Stimulated activated CD4-positive, alpha-beta T cell treated with anti-CD3 and anti-CD28 coated beads, Interleukin-12 subunit alpha, Interleukin-12 subunit beta, amount 100 ng/mL, for 48 hours (primary cell): ENCODE data around the gene DRG1.
"Not testable (repeated sequence)": the region's sequence is repeated elsewhere in the genome, so short reads cannot be mapped to it uniquely, and the experiment has no call there.

Experiments
- DNase-seq, 3 donors: peaks; one replicate each; pipeline ENCODE4 v3.0.0-alpha.2; 2020; ENCODE audit warnings: low read depth in 2 of 3, low spot score in 1 of 3

DRG1 gene, protein sequence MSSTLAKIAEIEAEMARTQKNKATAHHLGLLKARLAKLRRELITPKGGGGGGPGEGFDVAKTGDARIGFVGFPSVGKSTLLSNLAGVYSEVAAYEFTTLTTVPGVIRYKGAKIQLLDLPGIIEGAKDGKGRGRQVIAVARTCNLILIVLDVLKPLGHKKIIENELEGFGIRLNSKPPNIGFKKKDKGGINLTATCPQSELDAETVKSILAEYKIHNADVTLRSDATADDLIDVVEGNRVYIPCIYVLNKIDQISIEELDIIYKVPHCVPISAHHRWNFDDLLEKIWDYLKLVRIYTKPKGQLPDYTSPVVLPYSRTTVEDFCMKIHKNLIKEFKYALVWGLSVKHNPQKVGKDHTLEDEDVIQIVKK

DNA sequence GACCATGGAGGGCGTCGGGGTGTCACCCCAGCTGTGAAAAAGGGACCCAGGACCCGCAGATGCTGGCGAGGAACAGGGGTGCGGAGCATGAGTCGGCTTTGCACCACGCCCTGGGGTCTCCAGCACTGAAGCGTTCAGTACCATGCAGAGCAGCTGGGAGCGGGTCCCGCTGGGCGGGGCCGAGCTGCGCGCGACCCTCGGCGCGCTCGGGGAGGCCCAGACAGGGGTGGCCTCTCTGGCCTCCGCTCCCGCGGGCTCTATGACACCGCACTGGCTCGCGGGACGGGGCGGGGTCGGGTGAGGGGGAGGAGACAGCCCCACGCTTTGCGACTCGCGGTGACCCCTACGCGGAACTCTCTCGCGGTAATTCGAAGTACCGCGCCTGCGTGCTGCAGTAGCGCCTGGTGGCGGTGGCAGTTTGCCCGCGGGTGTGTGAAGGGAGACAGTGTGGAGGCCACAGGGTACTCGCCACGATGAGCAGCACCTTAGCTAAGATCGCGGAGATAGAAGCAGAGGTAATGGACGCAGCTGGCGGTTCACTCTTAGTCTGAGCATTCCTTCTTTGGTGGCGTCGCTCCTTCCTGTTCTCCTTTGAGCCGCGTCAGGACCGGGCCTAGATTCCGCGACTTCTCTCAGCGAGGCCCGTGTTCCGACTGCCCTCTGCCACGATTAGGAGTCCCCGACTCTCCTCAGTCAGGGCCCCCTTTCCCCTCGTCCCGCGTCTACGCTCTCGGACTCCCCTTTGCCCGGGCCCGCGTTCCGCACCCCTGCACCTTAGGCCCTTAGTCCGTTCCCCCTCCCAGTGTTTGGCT lies at the start of gene DRG1:
Gene DRG1 (plus strand): TSS at position 394 of the 812 bp plus-strand sequence. CDS start 80 bp downstream, at position 474.
- DNase-seq, result peak; percentile 94 to 97 (median 96)

DNA sequence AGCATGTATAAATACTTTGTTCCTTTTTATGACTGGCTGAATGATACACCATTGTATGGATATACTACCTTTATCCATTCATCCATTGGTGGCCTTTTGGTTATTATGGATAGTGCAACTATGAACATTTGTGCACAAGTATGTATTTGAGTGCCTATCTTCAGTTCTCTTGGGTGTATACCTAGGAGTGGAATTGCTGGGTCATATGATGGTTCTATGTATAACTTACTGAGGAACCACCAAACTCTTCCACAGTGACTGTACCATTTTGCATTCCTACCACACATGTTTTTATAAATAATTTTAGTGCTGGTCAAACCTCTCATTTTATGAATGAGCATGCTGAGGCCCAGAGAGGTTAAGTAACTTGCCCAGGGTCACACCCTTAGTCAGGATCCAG lies 49.4 kb upstream of the DRG1 start:
- no peak for DNase-seq

- DNase-seq, result no peak
Measured at GRCh38 chr22:31350410-31350863, 49.0 kb upstream of the DRG1 start.

DNA sequence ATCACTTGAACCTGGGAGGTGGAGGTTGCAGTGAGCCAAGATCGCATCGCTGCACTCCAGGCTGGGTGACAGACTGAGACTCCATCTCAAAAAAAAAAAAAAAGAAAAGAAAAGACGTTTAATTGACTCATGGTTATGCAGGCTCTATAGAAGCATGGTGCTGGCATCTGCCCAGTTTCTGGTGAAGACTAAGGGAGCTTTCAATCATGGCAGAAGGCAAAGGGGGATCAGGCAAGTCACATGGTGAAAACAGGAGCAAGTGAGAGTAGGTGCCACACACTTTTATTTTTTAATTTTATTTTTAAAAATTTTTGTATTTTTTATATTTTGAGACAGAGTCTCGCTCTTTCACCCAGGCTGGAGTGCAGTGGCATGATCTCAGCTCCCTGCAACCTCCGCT lies 44.9 kb upstream of the DRG1 start:
- DNase-seq, result no peak

- no peak for DNase-seq
Measured at GRCh38 chr22:31360029-31360428, 39.4 kb upstream of the DRG1 start.

DNA sequence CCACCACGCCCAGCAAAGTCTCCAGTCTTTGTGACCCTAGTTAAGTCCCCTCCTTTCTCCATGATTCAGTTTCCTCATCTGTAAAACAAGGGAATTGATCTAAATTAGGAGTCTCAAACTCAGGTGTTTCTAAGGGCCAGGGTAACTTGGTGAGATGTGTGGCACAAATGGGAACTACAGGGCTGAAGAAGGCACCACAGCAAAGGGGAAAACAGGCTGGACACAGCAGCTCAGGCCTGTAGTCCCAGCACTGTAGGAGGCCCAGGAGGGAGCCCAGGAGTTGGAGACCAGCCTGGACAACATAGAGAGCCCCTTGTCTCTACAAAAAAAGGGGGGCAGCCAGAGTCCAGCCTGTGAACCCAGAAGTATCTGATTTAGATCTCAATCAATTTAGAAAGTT lies 37.7 kb upstream of the DRG1 start:
- no peak for DNase-seq

DNA sequence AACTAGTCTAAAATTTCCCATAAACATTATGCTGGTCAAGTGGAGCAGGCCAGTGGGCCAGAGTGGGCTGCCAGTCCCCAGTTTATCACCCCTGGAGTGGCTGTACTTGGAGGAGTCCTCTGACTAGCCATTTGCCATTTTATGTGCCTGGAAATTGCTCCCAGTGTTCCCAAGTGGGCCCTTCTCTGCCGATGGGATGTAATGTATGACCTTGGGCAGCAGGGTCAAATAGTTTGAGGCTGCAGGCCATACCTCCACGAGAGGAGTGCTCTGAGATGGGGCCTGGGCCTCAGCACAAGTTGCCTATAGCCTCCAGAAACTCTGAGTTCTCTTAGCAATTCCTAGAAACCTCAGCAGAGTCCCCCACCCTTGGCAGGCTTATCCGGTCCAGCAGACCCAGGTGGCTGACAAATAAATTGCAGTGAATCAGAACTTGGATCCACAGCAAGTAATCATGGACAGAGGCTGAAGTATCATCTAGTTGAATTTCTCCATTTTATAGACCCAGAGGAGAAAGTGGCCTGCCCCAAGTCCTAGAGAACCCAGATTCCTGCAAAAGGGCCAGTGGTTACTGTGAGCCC lies 35.4 kb upstream of the DRG1 start:
- no peak for DNase-seq

GRCh38 chr22:31367426-31367825 lies 32.0 kb upstream of the DRG1 start:
- no peak for DNase-seq

DNA sequence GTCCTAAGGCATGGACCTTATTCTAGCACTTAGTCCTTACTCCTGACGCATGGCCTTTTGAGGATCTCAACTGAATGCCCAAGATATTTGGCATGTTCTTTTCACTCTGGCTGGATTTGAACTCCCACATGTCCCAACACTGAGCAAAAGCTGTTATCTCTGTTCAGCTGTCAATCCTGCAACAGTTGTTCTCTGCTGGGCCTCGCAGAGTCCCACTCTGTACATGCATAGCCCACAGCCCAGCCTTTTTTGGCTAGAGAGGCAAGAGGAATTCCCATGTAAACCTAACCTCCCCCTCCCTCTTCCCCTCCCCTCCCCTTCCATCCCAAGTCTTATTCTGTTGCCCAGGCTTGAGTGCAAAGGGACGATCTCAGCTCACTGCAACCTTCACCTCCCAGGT lies 21.8 kb upstream of the DRG1 start:
- no peak for DNase-seq

DNA sequence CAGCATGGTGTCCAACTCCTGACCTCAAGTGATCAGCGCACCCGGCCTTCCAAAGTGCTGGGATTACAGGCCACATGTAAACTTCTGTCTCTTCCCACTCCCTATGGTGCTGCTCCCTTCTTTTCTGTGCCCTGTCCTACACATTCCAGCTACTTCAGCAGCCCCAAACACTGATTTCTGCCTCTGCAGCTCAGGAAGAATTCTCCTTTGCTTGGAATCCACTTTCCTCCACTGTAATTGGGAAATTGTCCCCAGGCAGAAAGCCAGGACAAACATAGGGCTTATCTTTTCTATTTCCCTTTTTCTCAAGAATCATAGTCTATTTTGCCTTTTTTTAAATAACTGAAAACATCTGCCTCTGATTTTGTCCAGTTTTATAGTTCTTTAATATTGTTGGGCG lies 21.3 kb upstream of the DRG1 start:
- no peak for DNase-seq

DNA sequence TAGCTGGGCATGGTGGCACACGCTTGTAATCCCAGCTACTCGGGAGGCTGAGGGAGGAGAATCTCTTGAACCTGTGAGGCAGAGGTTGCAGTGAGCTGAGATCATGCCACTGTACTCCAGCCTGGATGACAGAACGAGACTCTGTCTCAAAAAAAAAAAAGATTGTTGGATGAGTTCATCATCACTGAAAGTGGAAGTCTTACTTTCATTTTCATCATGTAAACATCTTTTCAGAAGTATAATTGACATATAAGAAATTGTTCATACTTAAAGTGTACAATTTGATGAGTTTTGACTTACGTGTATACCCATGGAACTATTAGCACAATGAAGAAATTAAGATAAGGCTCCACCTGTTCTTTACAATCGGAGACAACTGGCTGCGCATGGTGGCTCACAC lies 20.8 kb upstream of the DRG1 start:
- DNase-seq, result not testable (repeated sequence)

- no peak for DNase-seq
Measured at GRCh38 chr22:31393893-31394292, 5.5 kb upstream of the DRG1 start.

GRCh38 chr22:31394326-31394725 lies 5.1 kb upstream of the DRG1 start:
- DNase-seq, result no peak

DNA sequence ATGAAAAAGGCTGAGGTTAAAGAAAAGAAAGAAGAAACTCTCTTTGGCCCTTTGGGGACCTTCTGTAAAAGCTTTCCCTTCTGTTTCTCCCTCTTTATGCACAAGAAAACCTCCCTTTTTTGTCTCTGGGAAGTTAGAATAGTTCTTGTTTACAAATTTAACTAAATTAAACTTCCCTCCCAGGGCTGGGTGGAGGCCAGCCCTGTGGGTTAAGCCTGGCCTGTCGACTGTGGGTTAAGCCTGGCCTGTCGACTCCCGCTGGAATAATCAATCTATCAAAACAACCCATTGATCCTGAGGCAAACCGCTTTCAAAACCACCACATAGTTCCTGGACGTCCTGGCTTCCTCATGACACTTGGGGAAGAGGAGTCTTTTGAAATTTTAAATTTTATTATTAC lies 1.2 kb upstream of the DRG1 start:
- no peak for DNase-seq

- DNase-seq, result no peak
Measured at GRCh38 chr22:31400023-31400397, 606 bp downstream of the DRG1 start.

DNA sequence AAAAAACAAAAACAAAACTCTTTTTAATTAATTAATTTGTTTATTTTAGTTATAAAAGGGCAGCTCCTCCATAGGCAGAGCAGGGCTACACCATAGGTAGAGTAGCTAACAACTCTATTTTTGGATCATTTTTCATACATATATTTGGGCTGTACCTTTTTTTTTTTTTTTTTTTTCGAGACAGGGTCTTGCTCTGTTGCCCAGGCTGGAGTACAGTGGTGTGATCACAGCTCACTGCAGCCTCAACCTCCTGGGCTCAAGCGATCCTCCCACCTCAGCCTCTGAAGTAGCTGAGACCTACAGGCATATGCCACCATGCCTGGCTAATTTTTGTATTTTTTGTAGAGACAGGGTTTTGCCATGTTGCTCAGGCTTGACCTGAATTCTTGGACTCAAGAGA lies 2.9 kb downstream of the DRG1 start:
- not testable (repeated sequence) for DNase-seq

GRCh38 chr22:31425331-31426050 lies 26.1 kb downstream of the DRG1 start:
- no peak for DNase-seq

DNA sequence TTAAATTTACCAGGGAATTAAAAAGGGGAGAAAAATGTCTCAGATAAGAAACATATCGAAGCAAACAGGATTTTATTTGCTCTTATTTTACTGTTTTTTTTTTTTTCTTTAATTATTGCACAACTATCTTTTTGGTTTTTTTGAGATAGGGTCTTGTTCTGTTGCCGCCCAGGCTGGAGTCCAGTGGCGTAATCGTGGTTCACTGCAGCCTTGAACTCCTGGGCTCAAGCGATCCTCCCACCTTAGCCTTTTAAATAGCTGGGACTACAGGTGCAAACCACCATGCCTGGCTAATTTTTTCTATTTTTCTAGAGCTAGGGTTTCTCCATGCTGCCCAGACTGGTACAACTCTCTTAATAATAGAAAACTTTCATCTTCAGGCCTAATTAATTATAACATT lies 32.5 kb downstream of the DRG1 start:
- DNase-seq, result no peak

DNA sequence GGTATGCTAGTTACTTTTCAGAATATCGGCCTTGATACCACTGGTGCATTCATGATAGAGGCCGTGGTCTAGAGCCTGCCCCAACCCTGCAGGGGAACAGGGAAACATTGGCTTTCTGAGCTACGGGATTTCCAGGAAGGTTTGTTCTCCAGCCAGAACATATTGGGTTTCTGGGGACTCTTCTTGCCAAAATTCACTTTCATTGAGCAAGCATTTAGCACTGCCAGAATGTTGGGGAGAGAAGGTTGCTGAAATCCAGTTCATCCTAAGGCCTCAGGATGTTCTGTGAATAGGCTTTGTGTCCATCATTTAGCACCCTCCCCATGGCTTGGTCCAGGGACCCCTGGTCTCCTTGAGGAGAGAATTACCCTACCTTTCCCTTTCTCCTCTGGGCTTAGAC lies 36.7 kb downstream of the DRG1 start:
- DNase-seq, result no peak

DNA sequence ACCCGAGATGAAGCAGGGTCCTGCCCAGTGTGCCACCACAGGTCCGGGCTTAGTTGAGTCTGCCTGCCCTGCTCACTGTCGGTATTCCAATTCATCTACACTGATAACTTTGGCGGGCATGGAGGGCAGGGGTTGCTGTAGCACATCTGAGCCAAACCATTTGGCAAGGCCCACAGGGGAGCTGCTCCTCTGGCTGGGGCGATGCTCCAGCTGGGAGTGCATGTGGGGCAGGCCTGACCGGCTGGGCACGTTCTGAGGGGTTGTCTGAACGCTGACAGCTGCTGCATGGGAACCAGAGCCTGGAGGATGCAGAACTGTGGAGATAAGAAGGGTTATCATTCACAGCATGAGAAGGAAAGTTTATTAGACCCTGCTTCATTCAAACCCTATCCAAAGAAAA lies 40.4 kb downstream of the DRG1 start:
- DNase-seq, result no peak

DNA sequence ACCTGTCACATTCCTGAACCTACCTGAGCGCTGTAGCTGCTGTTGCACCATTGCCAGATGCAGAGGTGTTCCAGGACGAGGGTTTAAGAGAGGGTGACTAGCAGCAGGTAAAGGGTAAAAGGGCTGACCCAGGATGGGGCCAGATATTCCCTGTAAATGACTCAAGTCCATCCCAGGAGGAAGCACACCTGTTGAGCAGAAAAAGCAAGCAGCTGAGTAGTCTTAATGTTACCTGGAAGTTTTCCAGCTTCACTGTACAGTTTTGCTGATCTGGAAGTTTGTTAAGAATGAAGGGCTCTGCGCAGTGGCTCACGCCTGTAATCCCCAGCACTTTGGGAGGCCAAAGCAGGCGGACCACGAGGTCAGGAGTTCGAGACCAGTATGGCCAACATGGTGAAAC lies 41.3 kb downstream of the DRG1 start:
- DNase-seq, result no peak
